ENCODE data around the gene ZBTB9.

- TF ChIP-seq CTCF (IDR thresholded peaks at IDR 0.05) (no peak), POLR2AphosphoS5 (IDR thresholded peaks at IDR 0.05) (no peak), POLR2A (IDR thresholded peaks at IDR 0.05; ENCODE audit: low read depth) (no peak)
Observed at GRCh38 chr6:33505548-33506370, 51.4 kb downstream of the ZBTB9 start.

Measured in esophagus muscularis mucosa (tissue), 3 donors.